ENCODE measurements around the gene CEP164.

The CEP164 gene

GRCh38 chr11:117366875-117367274, 39.2 kb downstream of the CEP164 start:
- ChIA-PET POLR2A (ENCODE audit: low non-redundant PET) (no interaction called here), CTCF (interaction anchor here (0.7 kb wide), 1 partner anchor 59 kb away, joined by 3 read pairs; no protein-coding TSS in a partner anchor)
- DNase-seq (ENCODE audit: low spot score) = no peak
- H3K27ac ChIP-seq = no peak overlapping the region
- TF ChIP-seq CTCF (conservative IDR thresholded peaks at IDR 0.05; ENCODE audit: low read depth) = no peak

- TF ChIP-seq CTCF (conservative IDR thresholded peaks at IDR 0.05; ENCODE audit: low read depth) = no peak
- ChIA-PET CTCF (no interaction called here), POLR2A (ENCODE audit: low non-redundant PET) (no interaction called here)
- DNase-seq (ENCODE audit: low spot score) = no peak
- no peak overlapping the region for H3K27ac ChIP-seq
These were observed 41.9 kb downstream of the CEP164 start for GRCh38 chr11:117369534-117369933.

- CTCF ChIA-PET = no interaction called here
- POLR2A ChIA-PET (ENCODE audit: low non-redundant PET) = no interaction called here
- no peak for TF ChIP-seq CTCF (conservative IDR thresholded peaks at IDR 0.05; ENCODE audit: low read depth)
- no peak for DNase-seq (ENCODE audit: low spot score)
- no peak overlapping the region for H3K27ac ChIP-seq
These were observed 43.8 kb downstream of the CEP164 start for GRCh38 chr11:117371453-117371852.

GRCh38 chr11:117374316-117375055, 46.8 kb downstream of the CEP164 start:
- no peak for DNase-seq (ENCODE audit: low spot score)
- ChIA-PET CTCF (interaction anchor here (0.5 kb wide), 1 partner anchor 14 kb away, joined by 3 read pairs; no protein-coding TSS in a partner anchor), POLR2A (ENCODE audit: low non-redundant PET) (no interaction called here)
- H3K27ac ChIP-seq = no peak overlapping the region
- no peak for TF ChIP-seq CTCF (conservative IDR thresholded peaks at IDR 0.05; ENCODE audit: low read depth)

- CTCF ChIA-PET = no interaction called here
- H3K27ac ChIP-seq = no peak overlapping the region
- TF ChIP-seq CTCF (conservative IDR thresholded peaks at IDR 0.05; ENCODE audit: low read depth) = no peak
- DNase-seq (ENCODE audit: low spot score) = no peak
- POLR2A ChIA-PET (ENCODE audit: low non-redundant PET) = no interaction called here
These were observed 48.3 kb downstream of the CEP164 start for GRCh38 chr11:117375960-117376359.

GRCh38 chr11:117376517-117376916, 48.9 kb downstream of the CEP164 start:
- ChIA-PET CTCF (interaction anchor here (0.6 kb wide), 1 partner anchor 593 kb away, joined by 4 read pairs; no protein-coding TSS in a partner anchor), POLR2A (ENCODE audit: low non-redundant PET) (no interaction called here)
- TF ChIP-seq CTCF (conservative IDR thresholded peaks at IDR 0.05; ENCODE audit: low read depth) = no peak
- H3K27ac ChIP-seq = no peak overlapping the region
- no peak for DNase-seq (ENCODE audit: low spot score)
